NCI-H1930 (cell line): Measurements from ENCODE around the gene THSD7B.

Experiments used
- DNase-seq, 2 experiments: peaks; one replicate each; lab custom pipeline; 2025; lab: John Stamatoyannopoulos, UW

Gene THSD7B

GRCh38 chr2:137205324-137205723 is 440.0 kb downstream of the THSD7B start:
- no peak for DNase-seq

- DNase-seq: no peak
Observed at GRCh38 chr2:137206069-137206468, 440.7 kb downstream of the THSD7B start.

GRCh38 chr2:137207030-137207429 is 441.7 kb downstream of the THSD7B start:
- DNase-seq: no peak

- no peak for DNase-seq
Observed at GRCh38 chr2:137208431-137208891, 443.1 kb downstream of the THSD7B start.

- no peak for DNase-seq
Observed at GRCh38 chr2:137210039-137210438, 444.7 kb downstream of the THSD7B start.

GRCh38 chr2:137211761-137212160 is 446.4 kb downstream of the THSD7B start:
- no peak for DNase-seq

- no peak for DNase-seq
Observed at GRCh38 chr2:137220438-137220993, 455.2 kb downstream of the THSD7B start.

GRCh38 chr2:137221797-137222492 is 456.6 kb downstream of the THSD7B start:
- no peak for DNase-seq

GRCh38 chr2:137223722-137224121 is 458.4 kb downstream of the THSD7B start:
- no peak for DNase-seq

GRCh38 chr2:137228566-137228965 is 463.2 kb downstream of the THSD7B start:
- DNase-seq: no peak

GRCh38 chr2:137229834-137230233 is 464.5 kb downstream of the THSD7B start:
- DNase-seq: no peak

- DNase-seq: no peak
Observed at GRCh38 chr2:137231628-137232027, 466.3 kb downstream of the THSD7B start.

- DNase-seq: no peak
Observed at GRCh38 chr2:137232076-137232475, 466.7 kb downstream of the THSD7B start.

- DNase-seq: no peak
Observed at GRCh38 chr2:137233091-137233490, 467.7 kb downstream of the THSD7B start.

- DNase-seq: no peak
Observed at GRCh38 chr2:137237055-137237454, 471.7 kb downstream of the THSD7B start.

GRCh38 chr2:137238065-137238464 is 472.7 kb downstream of the THSD7B start:
- no peak for DNase-seq

GRCh38 chr2:137249463-137250130 is 484.3 kb downstream of the THSD7B start:
- DNase-seq: no peak

GRCh38 chr2:137250401-137250800 is 485.1 kb downstream of the THSD7B start:
- no peak for DNase-seq

GRCh38 chr2:137251045-137251444 is 485.7 kb downstream of the THSD7B start:
- DNase-seq: no peak

- DNase-seq: no peak
Observed at GRCh38 chr2:137252934-137253333, 487.6 kb downstream of the THSD7B start.

- no peak for DNase-seq
Observed at GRCh38 chr2:137254052-137254451, 488.7 kb downstream of the THSD7B start.

GRCh38 chr2:137255345-137255744 is 490.0 kb downstream of the THSD7B start:
- no peak for DNase-seq

GRCh38 chr2:137255990-137256389 is 490.6 kb downstream of the THSD7B start:
- DNase-seq: peak; percentile 51 to 53
